HG03575 (cell line): ENCODE results near the gene POLR3E.

Source experiments
- ATAC-seq: cut with Tn5 transposase; IDR thresholded peaks from one replicate; pipeline ENCODE4 v1.9.1; 2021; ENCODE audit not compliant: unreplicated experiment, insufficient number of reproducible peaks, low FRiP score; ENCODE audit errors: extremely low read depth

POLR3E gene, protein sequence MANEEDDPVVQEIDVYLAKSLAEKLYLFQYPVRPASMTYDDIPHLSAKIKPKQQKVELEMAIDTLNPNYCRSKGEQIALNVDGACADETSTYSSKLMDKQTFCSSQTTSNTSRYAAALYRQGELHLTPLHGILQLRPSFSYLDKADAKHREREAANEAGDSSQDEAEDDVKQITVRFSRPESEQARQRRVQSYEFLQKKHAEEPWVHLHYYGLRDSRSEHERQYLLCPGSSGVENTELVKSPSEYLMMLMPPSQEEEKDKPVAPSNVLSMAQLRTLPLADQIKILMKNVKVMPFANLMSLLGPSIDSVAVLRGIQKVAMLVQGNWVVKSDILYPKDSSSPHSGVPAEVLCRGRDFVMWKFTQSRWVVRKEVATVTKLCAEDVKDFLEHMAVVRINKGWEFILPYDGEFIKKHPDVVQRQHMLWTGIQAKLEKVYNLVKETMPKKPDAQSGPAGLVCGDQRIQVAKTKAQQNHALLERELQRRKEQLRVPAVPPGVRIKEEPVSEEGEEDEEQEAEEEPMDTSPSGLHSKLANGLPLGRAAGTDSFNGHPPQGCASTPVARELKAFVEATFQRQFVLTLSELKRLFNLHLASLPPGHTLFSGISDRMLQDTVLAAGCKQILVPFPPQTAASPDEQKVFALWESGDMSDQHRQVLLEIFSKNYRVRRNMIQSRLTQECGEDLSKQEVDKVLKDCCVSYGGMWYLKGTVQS

DNA sequence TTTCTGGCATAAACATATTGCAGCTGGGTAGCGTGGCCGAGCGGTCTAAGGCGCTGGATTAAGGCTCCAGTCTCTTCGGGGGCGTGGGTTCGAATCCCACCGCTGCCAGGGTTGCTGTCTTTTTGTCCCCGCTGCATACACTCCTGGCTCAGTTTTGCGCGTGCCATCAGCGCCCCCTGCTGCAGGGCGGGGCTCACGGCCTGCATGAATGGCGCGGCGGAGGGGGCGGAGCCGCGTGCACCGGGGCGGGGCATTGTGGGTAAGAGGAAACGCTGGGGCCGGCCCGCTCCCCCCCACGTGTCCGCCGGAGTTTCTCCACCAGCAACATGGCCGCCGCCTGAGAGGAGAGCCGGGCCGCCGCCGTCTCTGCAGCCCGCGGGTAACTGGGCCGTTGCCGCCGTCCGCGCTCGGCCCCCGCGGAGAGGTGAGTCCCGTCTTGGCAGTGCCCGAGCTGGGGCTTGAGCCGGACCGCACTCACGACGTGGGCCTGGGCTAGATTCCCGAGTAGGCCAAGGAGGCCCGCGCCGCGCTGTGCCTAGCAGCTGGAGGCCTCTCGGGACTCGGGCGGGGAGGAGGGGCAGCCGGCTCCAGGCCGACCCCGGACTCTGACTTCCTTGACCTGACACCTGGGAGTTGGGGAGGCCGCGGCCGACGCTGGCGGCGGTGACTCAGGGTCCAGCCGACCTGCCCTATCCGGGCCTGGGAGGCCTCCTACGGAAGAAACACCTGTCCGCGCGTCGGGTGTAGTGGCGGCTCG is at the start of gene POLR3E:
Gene POLR3E, plus strand, starts transcription at position 296 of the 757 bp plus-strand sequence. CDS start 5,560 bp downstream, outside the sequence.
- ATAC-seq: no peak

DNA sequence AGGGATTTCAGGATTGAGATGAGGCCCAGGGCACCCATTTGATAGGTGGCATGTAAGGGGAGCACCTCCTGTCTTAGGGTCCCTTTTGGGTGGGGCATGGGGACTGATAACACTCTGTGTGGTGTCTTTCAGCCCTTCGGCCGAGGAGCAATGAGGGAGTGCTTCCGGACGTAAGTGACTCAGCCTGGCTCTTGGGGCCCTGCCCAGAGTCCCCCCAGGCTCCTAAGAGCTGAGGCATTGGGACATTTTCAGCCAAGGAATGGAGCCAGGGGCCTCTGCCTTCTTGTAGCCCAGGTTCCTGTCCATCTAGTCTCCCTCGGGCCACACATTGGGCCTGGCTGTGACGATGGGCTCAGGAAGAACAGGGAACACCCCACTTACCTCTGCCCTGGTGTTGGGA is 46.7 kb upstream of the POLR3E start:
- ATAC-seq: no peak

DNA sequence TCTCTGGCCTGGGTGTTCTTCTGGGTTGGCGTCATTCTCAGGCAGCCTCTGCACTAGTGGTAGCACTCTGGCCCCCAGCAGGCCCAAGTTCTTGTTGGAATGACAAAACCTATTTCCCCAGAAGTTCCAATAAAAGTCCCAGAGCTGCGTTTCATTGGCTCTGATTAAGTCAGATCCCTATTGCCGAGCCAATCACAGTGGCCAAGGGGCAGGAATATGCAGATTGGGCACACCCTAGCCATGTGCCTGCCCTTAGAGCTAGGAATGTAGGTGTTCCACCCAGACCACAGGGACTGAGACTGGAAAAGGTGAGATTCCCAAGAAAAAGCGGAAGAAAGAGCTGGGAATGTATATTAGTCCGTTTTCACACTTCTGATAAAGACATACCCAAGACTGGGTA is 44.9 kb upstream of the POLR3E start:
- no peak for ATAC-seq

DNA sequence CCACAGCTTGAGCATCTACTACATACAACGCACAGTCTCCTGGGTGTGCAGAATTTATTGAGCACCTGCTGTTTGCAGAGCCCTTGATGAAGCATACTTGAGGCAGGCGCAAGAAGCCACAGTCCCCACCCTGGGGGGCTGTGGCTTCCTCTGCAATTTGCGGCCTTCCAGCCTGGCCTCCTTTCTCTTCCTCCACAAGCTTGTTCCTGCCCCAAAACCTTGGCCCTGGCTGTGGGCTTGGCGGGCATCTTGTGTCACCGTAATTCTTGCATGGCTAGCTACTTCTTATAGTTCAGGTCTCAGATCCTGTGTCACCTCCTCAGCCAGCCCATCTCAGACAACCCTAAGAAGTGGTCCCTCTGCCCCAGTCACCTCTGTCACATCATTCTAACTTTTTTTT is 43.9 kb upstream of the POLR3E start:
- no peak for ATAC-seq

DNA sequence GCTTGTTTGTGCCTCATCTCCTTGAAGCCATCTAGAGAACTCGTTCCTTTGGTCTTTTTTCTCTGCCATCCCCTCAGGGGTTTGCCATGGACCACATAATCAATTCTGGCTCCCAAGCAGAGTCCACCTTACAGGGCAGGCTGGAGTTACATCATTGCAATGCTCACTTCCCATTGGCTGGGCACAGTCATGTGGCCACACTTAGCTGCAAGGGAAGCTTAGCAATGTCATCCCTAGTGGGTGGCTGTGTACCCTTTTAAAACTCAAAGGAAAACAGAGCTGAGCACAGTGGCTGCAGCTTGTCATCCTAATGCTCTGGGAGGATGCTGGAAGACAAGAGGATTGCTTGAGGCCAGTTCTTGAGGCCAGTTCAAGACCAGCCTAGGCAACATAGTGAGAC is 41.9 kb upstream of the POLR3E start:
- ATAC-seq: no peak

DNA sequence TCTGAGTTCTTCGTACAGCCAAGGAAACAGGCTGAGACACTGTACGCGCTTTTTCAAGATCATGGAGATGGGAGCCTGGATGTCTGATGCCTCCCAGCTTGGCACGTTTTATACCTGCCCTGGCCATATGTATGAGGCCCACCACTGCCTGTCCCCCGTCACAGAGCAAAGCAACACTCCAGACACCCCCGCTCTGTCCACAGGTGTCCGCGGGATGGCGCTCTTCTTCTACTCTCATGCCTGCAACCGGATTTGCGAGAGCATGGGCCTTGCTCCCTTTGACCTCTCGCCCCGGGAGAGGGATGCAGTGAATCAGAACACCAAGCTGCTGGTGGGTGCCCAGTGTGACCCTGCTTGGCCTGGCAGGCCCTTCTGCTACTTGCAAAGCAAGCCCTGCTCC is 39.8 kb upstream of the POLR3E start:
- ATAC-seq: no peak

DNA sequence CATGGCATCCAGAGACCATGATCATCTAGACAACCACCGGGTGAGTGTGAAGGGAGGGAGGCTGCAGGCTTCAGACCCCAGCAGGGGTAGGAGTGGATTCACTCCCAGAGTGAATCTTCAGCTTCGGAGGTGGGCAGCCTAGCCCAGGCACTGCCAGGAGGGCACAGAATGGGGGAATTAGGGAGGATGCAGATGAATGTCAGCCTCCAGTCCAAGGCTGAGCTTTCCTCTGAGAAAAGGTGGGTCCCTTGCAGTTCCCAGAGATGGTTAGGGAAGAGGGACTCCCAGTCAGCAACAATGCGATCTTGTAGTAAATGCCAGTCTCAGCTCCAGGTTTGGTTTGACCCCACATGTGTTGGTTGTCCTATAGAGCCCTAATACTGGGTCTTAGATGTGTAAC is 36.7 kb upstream of the POLR3E start:
- no peak for ATAC-seq

DNA sequence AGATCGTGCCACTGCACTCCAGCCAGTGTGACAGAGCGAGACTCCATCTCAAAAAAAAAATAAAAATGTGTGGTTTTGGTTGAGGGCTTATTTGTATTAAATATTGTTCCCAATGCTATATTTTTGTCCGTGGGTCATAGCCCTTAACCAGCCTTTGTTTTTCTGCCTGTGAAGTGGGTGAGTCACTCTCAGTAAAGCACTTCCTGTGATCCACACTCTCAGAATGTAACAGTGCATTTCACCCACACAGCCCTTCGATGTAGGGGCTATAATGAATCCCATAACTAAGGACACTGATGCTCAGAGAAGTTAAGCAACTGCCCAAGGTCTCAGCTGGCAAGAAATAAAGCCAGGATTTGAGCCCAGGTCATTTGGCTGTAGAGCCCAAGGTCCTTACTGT is 34.7 kb upstream of the POLR3E start:
- no peak for ATAC-seq

DNA sequence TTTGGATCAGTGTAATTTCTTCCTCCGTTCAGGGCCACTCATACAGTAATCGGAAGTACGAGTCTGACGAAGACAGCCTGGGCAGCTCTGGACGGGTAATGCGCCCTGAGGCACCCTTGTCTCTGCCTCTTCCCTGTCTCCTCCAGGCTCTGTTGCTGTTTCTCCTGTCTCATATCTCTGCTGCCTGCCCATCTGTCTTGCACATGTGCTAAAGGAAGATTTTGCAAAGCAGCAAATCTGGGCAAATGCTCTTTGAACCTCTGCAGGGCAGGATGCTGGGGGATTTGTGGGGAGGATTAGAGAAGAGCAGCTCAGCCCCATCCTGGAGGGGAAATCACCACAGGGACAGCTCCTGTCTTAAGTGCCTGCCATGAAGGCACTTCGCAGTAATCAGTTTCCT is 32.4 kb upstream of the POLR3E start:
- ATAC-seq: no peak

DNA sequence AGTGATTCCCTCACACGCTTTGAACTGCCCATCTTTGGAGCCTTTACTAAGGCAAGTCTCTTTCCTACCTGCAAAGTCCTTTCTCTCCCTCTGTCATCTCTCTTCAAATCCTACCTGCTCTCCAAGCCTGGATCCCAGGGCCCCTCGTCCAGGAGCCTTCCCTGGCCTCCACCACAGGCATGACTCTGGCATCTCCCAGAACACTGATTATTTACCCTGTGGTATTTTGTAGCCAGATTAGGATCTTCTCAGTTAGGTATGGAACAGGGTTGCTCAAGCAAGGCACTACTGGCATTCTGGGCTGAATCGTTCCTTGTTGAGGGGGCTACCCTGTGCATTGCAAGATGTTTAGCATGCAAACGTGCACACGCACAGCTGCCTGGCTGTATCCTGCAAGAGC is 31.9 kb upstream of the POLR3E start:
- ATAC-seq: no peak

DNA sequence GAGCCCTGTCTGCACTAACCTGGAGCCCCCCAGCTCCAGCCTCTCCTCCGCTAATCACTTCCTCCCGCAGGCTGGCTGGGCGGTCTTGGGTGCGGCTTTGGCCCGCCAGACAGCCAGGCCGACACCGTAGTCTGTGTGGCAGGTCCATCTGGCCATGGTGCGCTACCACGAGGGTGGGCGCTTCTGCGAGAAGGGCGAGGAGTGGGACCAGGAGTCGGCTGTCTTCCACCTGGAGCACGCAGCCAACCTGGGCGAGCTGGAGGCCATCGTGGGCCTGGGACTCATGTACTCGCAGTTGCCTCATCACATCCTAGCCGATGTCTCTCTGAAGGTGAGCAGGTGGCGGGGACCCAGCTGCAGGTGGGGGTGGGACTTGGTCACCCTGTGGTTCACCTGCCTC is 30.7 kb upstream of the POLR3E start:
- no peak for ATAC-seq

DNA sequence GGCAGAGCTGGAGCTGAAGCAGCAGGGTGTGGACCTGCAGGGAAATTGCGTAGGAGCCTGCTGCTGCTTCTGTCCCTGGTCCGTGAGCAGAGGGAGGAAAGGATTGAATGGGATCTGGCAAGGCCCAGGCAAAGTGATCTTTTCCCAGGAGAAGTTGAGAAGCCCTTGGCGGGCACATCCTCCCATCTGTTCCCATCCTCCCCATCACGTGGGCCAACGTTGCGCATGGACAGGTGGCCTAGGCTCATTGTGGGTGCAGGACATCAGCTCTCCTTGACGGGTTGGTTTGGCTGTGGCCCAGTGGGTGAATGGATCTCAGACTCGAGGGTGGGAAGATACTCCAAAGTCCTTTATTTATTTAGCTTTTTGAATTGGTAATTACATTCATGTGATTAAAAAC is 29.4 kb upstream of the POLR3E start:
- no peak for ATAC-seq

DNA sequence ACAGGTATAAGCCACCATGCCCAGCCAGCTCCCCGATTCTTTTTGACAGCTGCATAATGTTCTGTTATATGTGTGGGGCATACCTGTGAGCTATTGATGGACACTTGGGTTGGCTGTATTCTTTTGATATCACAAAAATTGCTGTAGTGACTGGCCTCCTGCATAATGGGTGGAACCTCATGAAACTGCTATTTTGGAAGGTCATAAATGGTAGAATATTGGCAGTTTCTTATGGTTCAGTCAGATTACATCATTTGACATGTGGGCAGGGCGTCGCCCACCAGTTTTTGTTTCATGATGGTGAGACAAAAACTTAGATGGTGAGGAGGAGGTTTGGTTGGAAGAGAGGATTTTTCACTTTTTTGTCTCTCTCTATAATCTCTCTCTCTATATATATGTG is 26.7 kb upstream of the POLR3E start:
- no peak for ATAC-seq

DNA sequence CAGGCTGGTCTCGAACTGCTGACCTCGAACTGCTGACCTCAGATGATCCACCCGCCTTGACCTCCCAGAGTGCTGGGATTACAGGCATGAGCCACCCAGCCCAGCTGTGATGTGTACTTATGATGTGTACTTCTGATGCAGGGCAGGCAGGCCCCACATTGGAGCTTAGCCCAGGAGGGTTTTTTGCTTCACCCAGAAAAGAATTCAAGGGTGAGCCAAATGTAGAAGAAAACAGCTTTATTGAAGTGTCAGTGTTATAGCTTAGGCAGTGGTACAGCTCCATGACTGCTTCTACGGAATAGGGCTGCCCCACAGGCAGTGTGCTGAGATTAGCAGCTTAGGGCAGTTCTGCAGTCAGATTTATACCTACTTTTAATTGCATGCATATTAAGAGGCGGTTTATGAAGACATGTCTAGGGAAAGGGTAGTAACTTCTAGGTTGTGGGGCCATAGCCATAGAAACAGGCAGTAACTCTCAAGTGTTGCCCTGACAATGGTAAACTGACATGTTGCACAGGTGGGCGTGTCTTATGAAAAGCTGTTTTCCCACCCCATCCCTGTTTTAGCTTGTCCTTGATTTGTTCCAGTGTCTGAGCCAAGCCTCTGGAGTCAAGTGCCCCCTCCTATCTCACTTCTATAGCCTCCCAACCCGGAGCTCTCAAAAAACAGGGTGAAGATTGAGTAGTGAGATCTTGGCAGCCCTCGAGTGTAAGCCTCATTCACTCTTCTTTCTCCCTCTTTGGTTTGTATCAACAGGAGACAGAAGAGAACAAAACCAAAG is 24.1 kb upstream of the POLR3E start:
- ATAC-seq: no peak

DNA sequence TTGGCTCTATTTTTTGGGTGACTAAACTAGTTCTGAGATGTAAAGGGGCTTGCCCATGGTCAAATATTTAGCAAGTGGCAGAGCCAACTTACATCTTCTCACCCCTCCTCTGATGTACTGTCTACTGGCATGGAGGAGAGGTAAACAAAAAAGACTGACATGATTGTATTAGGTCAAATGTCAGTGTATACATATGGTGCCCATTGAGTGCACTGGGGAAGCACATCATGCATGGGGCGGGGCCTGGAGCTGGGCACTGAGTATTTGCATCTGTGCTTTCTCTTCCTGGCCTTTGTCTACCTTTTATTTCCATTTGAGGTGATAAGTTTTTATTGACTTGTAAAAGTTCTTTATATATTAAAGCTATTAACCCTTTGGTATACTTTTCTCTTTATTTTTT is 22.3 kb upstream of the POLR3E start:
- no peak for ATAC-seq

DNA sequence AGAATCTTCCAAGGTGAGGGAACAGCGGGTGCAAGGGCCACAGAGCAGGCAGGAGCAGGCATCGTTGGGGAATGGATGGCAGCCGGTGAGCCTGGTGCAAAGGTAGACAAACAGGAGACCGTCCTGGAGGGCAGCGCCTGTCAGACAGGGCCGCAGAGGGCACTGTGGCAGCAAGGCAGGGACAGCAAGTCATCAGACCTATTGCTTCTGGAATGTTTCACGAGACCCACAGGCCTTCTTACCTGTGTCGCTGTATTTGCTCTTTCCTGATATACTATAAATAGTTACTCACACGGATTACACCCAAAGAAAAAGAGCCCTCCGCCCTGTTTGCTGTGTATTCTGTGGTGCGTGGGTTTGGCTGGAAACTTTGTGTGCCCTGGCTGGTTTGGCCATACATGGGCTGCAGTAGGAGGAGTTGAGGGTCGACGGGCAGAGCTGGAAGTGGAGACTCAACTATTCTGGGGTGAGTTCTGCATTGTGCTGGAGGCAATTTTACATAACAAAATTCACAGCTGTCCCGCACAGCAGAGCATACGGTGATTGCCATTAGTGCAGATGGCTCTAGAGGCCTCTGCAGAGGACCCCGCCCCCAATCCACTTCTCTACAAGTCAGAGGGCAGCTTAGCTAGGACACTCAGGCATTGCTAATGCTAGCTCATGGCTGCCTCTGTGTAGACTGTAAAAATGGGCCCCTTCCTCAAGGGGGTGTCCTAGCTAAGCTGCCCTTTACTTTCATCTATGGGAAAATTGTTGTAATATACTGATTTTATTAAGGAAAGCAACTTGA is 18.6 kb upstream of the POLR3E start:
- no peak for ATAC-seq

DNA sequence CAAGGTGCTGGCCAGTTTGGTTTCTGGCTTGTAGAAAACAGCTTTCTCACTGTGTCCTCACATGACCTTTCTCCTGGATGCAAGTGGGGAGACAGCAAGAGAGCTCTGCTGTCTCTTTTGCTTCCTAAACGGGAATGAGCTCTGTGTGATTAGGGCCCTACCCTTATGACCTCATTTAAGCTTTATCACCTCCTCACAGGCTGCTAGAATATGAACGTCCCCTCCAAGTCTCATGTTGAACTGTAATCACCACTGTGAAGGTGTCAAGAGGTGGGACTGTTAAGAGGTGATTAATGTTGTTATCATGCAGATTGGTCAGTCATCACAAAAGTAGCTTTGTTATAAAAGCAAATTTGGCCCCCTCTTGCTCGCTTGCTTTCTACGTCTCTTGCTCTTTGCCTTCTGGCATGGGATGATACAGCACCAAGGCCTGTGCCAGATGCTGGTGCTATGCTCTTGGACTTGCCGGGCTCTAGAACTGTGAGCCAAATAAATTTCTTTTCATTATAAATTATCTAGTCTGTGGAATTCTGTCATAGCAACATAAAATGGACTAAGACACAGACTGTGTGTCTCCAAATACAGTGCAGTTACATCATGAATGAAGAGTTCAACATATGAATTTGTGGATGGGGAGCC is 14.8 kb upstream of the POLR3E start:
- ATAC-seq: no peak

DNA sequence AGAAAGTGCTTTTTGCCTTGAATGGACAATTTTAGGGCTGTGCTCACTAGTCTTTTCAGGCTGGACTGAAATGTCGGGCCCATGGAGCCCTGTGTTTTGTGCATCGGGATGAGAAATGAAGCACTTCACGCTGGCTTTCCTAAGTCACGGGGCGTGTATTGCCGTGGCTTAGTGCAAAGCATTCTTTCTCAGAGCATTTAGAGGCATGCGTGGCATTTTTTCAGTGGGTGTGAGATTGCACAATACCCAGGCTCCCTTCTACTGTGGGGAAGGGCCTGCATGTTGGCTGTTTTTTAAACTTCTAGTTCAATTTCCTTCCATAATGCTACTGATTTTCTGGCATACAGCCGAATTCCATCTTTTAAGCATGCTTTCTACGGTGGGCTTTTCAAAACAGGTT is 12.6 kb upstream of the POLR3E start:
- ATAC-seq: no peak
